Natural killer cell treated with Interleukin-12 subunit alpha and Interleukin-12 subunit beta and Interleukin-15 and Interleukin-18, amount 100 ng/mL, for 72 hours (primary cell): ENCODE results near the gene NSMCE1. TPM values are rescaled to one million over a fixed set of nuclear protein-coding genes. Genes with fewer than 3 reads are reported as not detected.
A peak's percentile ranks its signal among the peaks of the same experiment; 100 is the strongest.
"Not testable (repeated sequence)": the region's sequence is repeated elsewhere in the genome, so short reads cannot be mapped to it uniquely, and the experiment has no call there.

Experiments
- ATAC-seq, 2 donors: fragments of 150-1000 bp; cut with Tn5 transposase in 1 of 2; sonication (Bioruptor Pico), chemical (Tn5 transposase) in 1 of 2; 2 replicates each; pipeline ENCODE4 v1.10.0; 2021
- DNase-seq: peaks from one replicate; pipeline ENCODE4 v3.0.0; 2022; ENCODE audit warnings: low spot score
- H3K27ac Mint-ChIP-seq, 2 donors: 1 replicate in 1 of 2; 2 replicates in 1 of 2; pipeline ENCODE4 v1.8.0; 2022; ENCODE audit warnings: mixed read lengths in 2 of 2, mild to moderate bottlenecking in 1 of 2, moderate library complexity in 1 of 2
- H3K27me3 Mint-ChIP-seq, 2 donors: 1 replicate in 1 of 2; 2 replicates in 1 of 2; pipeline ENCODE4 v1.8.0; 2022; ENCODE audit warnings: mixed read lengths in 2 of 2
- H3K36me3 Mint-ChIP-seq: one replicate; pipeline ENCODE4 v1.8.0; 2022; ENCODE audit warnings: mixed read lengths
- H3K4me1 Mint-ChIP-seq, 2 donors: 1 replicate in 1 of 2; 2 replicates in 1 of 2; pipeline ENCODE4 v1.8.0; 2022; ENCODE audit warnings: low read depth in 2 of 2, mixed read lengths in 2 of 2, mild to moderate bottlenecking in 1 of 2
- H3K4me3 Mint-ChIP-seq: one replicate; pipeline ENCODE4 v1.8.0; 2022; ENCODE audit warnings: mixed read lengths
- H3K9me3 Mint-ChIP-seq: 2 replicates; pipeline ENCODE4 v1.8.0; 2022; ENCODE audit warnings: mixed read lengths
- total RNA-seq, 2 donors: library from RNA; stranded (reverse); gene quantifications; one replicate each; pipeline ENCODE4 v1.2.3, GENCODE V29; 2022

NSMCE1 gene
- total RNA-seq, 2 donors from 2014 or later, result 37.7 to 50.4 TPM

GRCh38 chr16:27253526-27253930, 15.0 kb downstream of the NSMCE1 start:
- H3K4me3 Mint-ChIP-seq, result peak overlapping the region; percentile 72
- DNase-seq, result no peak
- H3K4me1 Mint-ChIP-seq, result peaks cover 25 to 50% of the 10 kb centered on the region in 2 donors
- H3K27ac Mint-ChIP-seq, result peak overlapping the region; percentile 74 to 88
- peaks cover 11% of the 10 kb centered on the region for H3K36me3 Mint-ChIP-seq
- no peaks in the 10 kb centered on the region for H3K9me3 Mint-ChIP-seq
- peak; percentile 53 to 64 for ATAC-seq
- no peaks in the 10 kb centered on the region for H3K27me3 Mint-ChIP-seq

- no peak for DNase-seq
- peak overlapping the region in 1 of 2 donors; percentile 88 for H3K27ac Mint-ChIP-seq
- H3K9me3 Mint-ChIP-seq, result no peaks in the 10 kb centered on the region
- peaks cover 11% of the 10 kb centered on the region for H3K36me3 Mint-ChIP-seq
- H3K27me3 Mint-ChIP-seq, result no peaks in the 10 kb centered on the region
- peaks cover 25 to 54% of the 10 kb centered on the region in 2 donors for H3K4me1 Mint-ChIP-seq
- no peak for ATAC-seq
- H3K4me3 Mint-ChIP-seq, result no peak overlapping the region
Observed at GRCh38 chr16:27252206-27252585, 16.4 kb downstream of the NSMCE1 start.

GRCh38 chr16:27251541-27252205, 16.9 kb downstream of the NSMCE1 start:
- H3K36me3 Mint-ChIP-seq, result peaks cover 11% of the 10 kb centered on the region
- H3K27me3 Mint-ChIP-seq, result no peaks in the 10 kb centered on the region
- H3K4me3 Mint-ChIP-seq, result no peak overlapping the region
- ATAC-seq (no peak), DNase-seq (no peak)
- no peaks in the 10 kb centered on the region for H3K9me3 Mint-ChIP-seq
- peaks cover 25 to 51% of the 10 kb centered on the region in 2 donors for H3K4me1 Mint-ChIP-seq
- H3K27ac Mint-ChIP-seq, result peak overlapping the region in 1 of 2 donors; percentile 88

GRCh38 chr16:27248886-27249285, 19.7 kb downstream of the NSMCE1 start:
- H3K36me3 Mint-ChIP-seq, DNase-seq, H3K27me3 Mint-ChIP-seq, H3K9me3 Mint-ChIP-seq, ATAC-seq, H3K4me3 Mint-ChIP-seq: not testable (repeated sequence)
- Mint-ChIP-seq H3K27ac (peak overlapping the region in 1 of 2 donors; percentile 63), H3K4me1 (peaks cover 27 to 48% of the 10 kb centered on the region in 2 donors)

- no peaks in the 10 kb centered on the region for H3K27me3 Mint-ChIP-seq
- DNase-seq, result no peak
- H3K4me1 Mint-ChIP-seq, result peaks cover 27 to 48% of the 10 kb centered on the region in 2 donors
- no peaks in the 10 kb centered on the region for H3K9me3 Mint-ChIP-seq
- no peak for ATAC-seq
- H3K27ac Mint-ChIP-seq, result peak overlapping the region in 1 of 2 donors; percentile 9
- no peaks in the 10 kb centered on the region for H3K36me3 Mint-ChIP-seq
- H3K4me3 Mint-ChIP-seq, result no peak overlapping the region
Observed at GRCh38 chr16:27248036-27248435, 20.5 kb downstream of the NSMCE1 start.

GRCh38 chr16:27247076-27247475, 21.5 kb downstream of the NSMCE1 start:
- DNase-seq, H3K27me3 Mint-ChIP-seq, H3K9me3 Mint-ChIP-seq, ATAC-seq, H3K4me3 Mint-ChIP-seq, H3K36me3 Mint-ChIP-seq: not testable (repeated sequence)
- Mint-ChIP-seq H3K4me1 (peaks cover 35 to 52% of the 10 kb centered on the region in 2 donors), H3K27ac (peak overlapping the region in 1 of 2 donors; percentile 9)

GRCh38 chr16:27246439-27246838, 22.1 kb downstream of the NSMCE1 start:
- H3K9me3 Mint-ChIP-seq, result no peaks in the 10 kb centered on the region
- no peak overlapping the region for H3K4me3 Mint-ChIP-seq
- H3K27ac Mint-ChIP-seq, result peak overlapping the region in 1 of 2 donors; percentile 9
- H3K27me3 Mint-ChIP-seq, result no peaks in the 10 kb centered on the region
- ATAC-seq (no peak), DNase-seq (no peak)
- peaks cover 41 to 51% of the 10 kb centered on the region in 2 donors for H3K4me1 Mint-ChIP-seq
- no peaks in the 10 kb centered on the region for H3K36me3 Mint-ChIP-seq

- H3K36me3 Mint-ChIP-seq, result no peaks in the 10 kb centered on the region
- H3K4me3 Mint-ChIP-seq, result peak overlapping the region; percentile 32
- ATAC-seq, result peak in 1 of 2 donors; percentile 54
- peaks cover 42 to 47% of the 10 kb centered on the region in 2 donors for H3K4me1 Mint-ChIP-seq
- peak overlapping the region; percentile 49 to 93 for H3K27ac Mint-ChIP-seq
- no peaks in the 10 kb centered on the region for H3K27me3 Mint-ChIP-seq
- DNase-seq, result no peak
- H3K9me3 Mint-ChIP-seq, result no peaks in the 10 kb centered on the region
Observed at GRCh38 chr16:27245276-27246172, 23.0 kb downstream of the NSMCE1 start.

- Mint-ChIP-seq H3K27me3 (no peaks in the 10 kb centered on the region), H3K36me3 (no peaks in the 10 kb centered on the region), H3K4me1 (peaks cover 42 to 50% of the 10 kb centered on the region in 2 donors), H3K9me3 (no peaks in the 10 kb centered on the region), H3K4me3 (peak overlapping the region; percentile 94), H3K27ac (peak overlapping the region; percentile 85 to 93)
- ATAC-seq (no peak), DNase-seq (no peak)
Observed at GRCh38 chr16:27244363-27244755, 24.2 kb downstream of the NSMCE1 start.

GRCh38 chr16:27243725-27244362, 24.7 kb downstream of the NSMCE1 start:
- Mint-ChIP-seq H3K36me3 (no peaks in the 10 kb centered on the region), H3K27ac (peak overlapping the region; percentile 85 to 93), H3K4me3 (peak overlapping the region; percentile 94), H3K27me3 (no peaks in the 10 kb centered on the region), H3K9me3 (no peaks in the 10 kb centered on the region), H3K4me1 (peaks cover 42 to 53% of the 10 kb centered on the region in 2 donors)
- ATAC-seq (no peak), DNase-seq (no peak)

GRCh38 chr16:27242868-27243590, 25.5 kb downstream of the NSMCE1 start:
- Mint-ChIP-seq H3K4me3 (peak overlapping the region; percentile 94), H3K36me3 (no peaks in the 10 kb centered on the region), H3K9me3 (no peaks in the 10 kb centered on the region), H3K27me3 (no peaks in the 10 kb centered on the region), H3K27ac (peak overlapping the region; percentile 85 to 93), H3K4me1 (peaks cover 49 to 58% of the 10 kb centered on the region in 2 donors)
- DNase-seq (no peak), ATAC-seq (peak; percentile 79 to 81)

- no peak for DNase-seq
- peak overlapping the region; percentile 85 to 93 for H3K27ac Mint-ChIP-seq
- H3K36me3 Mint-ChIP-seq, result no peaks in the 10 kb centered on the region
- no peaks in the 10 kb centered on the region for H3K27me3 Mint-ChIP-seq
- peaks cover 55 to 61% of the 10 kb centered on the region in 2 donors for H3K4me1 Mint-ChIP-seq
- peak overlapping the region; percentile 94 for H3K4me3 Mint-ChIP-seq
- ATAC-seq, result no peak
- H3K9me3 Mint-ChIP-seq, result no peaks in the 10 kb centered on the region
Observed at GRCh38 chr16:27242398-27242797, 26.2 kb downstream of the NSMCE1 start.

GRCh38 chr16:27241658-27242057, 26.9 kb downstream of the NSMCE1 start:
- no peak for DNase-seq
- Mint-ChIP-seq H3K9me3 (no peaks in the 10 kb centered on the region), H3K27me3 (no peaks in the 10 kb centered on the region), H3K4me1 (peaks cover 62 to 65% of the 10 kb centered on the region in 2 donors), H3K4me3 (peak overlapping the region; percentile 6), H3K36me3 (no peaks in the 10 kb centered on the region), H3K27ac (peak overlapping the region; percentile 85 to 93)
- no peak for ATAC-seq
